ENCODE data around the gene RNMT.
"Not testable (repeated sequence)": the region's sequence is repeated elsewhere in the genome, so short reads cannot be mapped to it uniquely, and the experiment has no call there.

The RNMT gene

GRCh38 chr18:13730481-13730880 lies 4.0 kb downstream of the RNMT start:
- H3K9me3 ChIP-seq (ENCODE audit: control insufficient read depth, low read length) = no peaks in the 10 kb centered on the region
- no peaks in the 10 kb centered on the region for H3K36me3 ChIP-seq (ENCODE audit: control insufficient read depth, insufficient read depth, low read length)
- peaks cover 3% of the 10 kb centered on the region for H3K4me1 ChIP-seq
- H3K9ac ChIP-seq = no peak overlapping the region
- no peak overlapping the region for H3K27ac ChIP-seq
- no peak overlapping the region for H3K4me3 ChIP-seq (ENCODE audit: low read depth, low read length)
- TF ChIP-seq CTCF (IDR thresholded peaks at IDR 0.05) = no peak
- H2AFZ ChIP-seq = no peak overlapping the region
- no peaks in the 10 kb centered on the region for H3K27me3 ChIP-seq (ENCODE audit: control insufficient read depth, insufficient read depth, low read length)
- H3K4me2 ChIP-seq (ENCODE audit: low read length) = no peak overlapping the region
- peaks cover 37% of the 10 kb centered on the region for H3K79me2 ChIP-seq

DNA sequence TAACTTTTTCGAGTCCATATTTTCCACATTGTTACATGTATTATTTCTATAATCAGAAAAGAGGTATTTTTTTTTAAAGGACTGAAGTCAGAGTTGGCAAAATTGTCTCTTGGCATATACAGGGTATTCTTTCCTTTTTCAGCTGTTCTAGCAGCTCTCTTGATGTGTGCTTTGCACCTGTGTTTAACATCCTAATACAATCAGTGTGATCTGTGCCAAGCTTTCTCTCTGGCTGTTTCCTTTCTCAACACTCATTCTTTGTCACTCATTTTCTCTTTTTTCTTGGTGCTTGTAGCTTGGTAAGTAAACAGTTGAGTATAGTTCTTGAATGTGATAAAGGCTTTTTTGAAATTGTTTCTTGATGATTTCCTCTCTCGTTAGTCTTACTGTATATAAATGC lies 9.2 kb downstream of the RNMT start:
- Histone ChIP-seq H3K4me2 (ENCODE audit: low read length) (no peak overlapping the region), H3K9ac (no peak overlapping the region), H3K36me3 (ENCODE audit: control insufficient read depth, insufficient read depth, low read length) (no peaks in the 10 kb centered on the region), H3K4me1 (no peaks in the 10 kb centered on the region), H3K79me2 (peaks cover under 1% of the 10 kb centered on the region), H3K4me3 (ENCODE audit: low read depth, low read length) (no peak overlapping the region), H3K27me3 (ENCODE audit: control insufficient read depth, insufficient read depth, low read length) (no peaks in the 10 kb centered on the region), H3K9me3 (ENCODE audit: control insufficient read depth, low read length) (no peaks in the 10 kb centered on the region), H3K27ac (no peak overlapping the region), H2AFZ (no peak overlapping the region)
- TF ChIP-seq CTCF (IDR thresholded peaks at IDR 0.05) = no peak

GRCh38 chr18:13745696-13746095 lies 19.2 kb downstream of the RNMT start:
- H3K36me3 ChIP-seq (ENCODE audit: control insufficient read depth, insufficient read depth, low read length) = peaks cover 2% of the 10 kb centered on the region
- H3K4me1 ChIP-seq = no peaks in the 10 kb centered on the region
- no peaks in the 10 kb centered on the region for H3K9me3 ChIP-seq (ENCODE audit: control insufficient read depth, low read length)
- H3K27ac ChIP-seq = no peak overlapping the region
- TF ChIP-seq CTCF (IDR thresholded peaks at IDR 0.05) = no peak
- H3K4me2 ChIP-seq (ENCODE audit: low read length) = no peak overlapping the region
- no peaks in the 10 kb centered on the region for H3K27me3 ChIP-seq (ENCODE audit: control insufficient read depth, insufficient read depth, low read length)
- no peak overlapping the region for H3K9ac ChIP-seq
- H3K4me3 ChIP-seq (ENCODE audit: low read depth, low read length) = no peak overlapping the region
- H2AFZ ChIP-seq = no peak overlapping the region
- H3K79me2 ChIP-seq = no peaks in the 10 kb centered on the region

DNA sequence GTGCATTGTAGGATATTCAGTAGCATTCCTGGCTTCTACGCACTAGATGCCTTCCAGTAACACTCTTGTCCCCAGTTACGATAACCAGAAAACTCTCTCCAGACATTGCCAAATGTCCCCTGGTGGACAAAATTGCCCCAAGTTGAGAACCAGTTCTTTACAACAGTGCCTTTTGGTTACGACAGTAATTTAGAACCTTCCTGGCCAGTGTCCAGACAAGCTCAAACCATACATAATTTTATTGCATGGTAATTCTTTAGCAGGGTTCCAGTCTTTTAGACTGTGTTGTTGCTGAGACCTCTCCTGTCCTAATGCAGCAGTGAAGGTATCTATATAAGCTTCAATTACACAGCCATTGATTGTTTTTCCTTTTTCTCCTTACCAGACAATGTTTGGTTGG lies 20.2 kb downstream of the RNMT start:
- H3K27me3 ChIP-seq (ENCODE audit: control insufficient read depth, insufficient read depth, low read length) = no peaks in the 10 kb centered on the region
- H3K4me1 ChIP-seq = no peaks in the 10 kb centered on the region
- no peak overlapping the region for H3K4me3 ChIP-seq (ENCODE audit: low read depth, low read length)
- H3K9me3 ChIP-seq (ENCODE audit: control insufficient read depth, low read length) = no peaks in the 10 kb centered on the region
- peaks cover 2% of the 10 kb centered on the region for H3K36me3 ChIP-seq (ENCODE audit: control insufficient read depth, insufficient read depth, low read length)
- H3K27ac ChIP-seq = no peak overlapping the region
- TF ChIP-seq CTCF (IDR thresholded peaks at IDR 0.05) = no peak
- H2AFZ ChIP-seq = no peak overlapping the region
- no peak overlapping the region for H3K9ac ChIP-seq
- no peaks in the 10 kb centered on the region for H3K79me2 ChIP-seq
- no peak overlapping the region for H3K4me2 ChIP-seq (ENCODE audit: low read length)

DNA sequence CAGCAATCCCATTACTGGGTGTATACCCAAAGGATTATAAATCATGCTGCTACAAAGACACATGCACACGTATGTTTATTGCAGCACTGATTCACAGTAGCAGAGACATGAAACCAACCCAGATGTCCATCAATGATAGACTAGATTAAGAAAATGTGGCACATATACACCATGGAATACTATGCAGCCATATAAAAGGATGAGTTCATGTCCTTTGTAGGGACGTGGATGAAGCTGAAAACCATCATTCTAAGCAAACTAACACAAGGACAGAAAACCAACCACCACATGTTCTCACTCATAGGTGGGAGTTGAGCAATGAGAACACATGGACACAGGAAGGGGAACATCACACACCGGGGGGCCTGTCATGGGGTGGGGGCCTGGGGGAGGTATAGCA lies 25.1 kb downstream of the RNMT start:
- H2AFZ ChIP-seq; H3K4me2 ChIP-seq (ENCODE audit: low read length); H3K27ac ChIP-seq; H3K27me3 ChIP-seq (ENCODE audit: control insufficient read depth, insufficient read depth, low read length); H3K9me3 ChIP-seq (ENCODE audit: control insufficient read depth, low read length); H3K9ac ChIP-seq; H3K36me3 ChIP-seq (ENCODE audit: control insufficient read depth, insufficient read depth, low read length); H3K4me3 ChIP-seq (ENCODE audit: low read depth, low read length); H3K4me1 ChIP-seq; H3K79me2 ChIP-seq: not testable (repeated sequence)
